HG02973 (cell line): ENCODE results near the gene SPATA2L.
A peak's percentile ranks its signal among the peaks of the same experiment; 100 is the strongest.

Source experiments
- ATAC-seq: cut with Tn5 transposase; IDR thresholded peaks from one replicate; pipeline ENCODE4 v1.9.1; 2021; ENCODE audit warnings: moderate library complexity; ENCODE audit not compliant: unreplicated experiment

SPATA2L gene, protein sequence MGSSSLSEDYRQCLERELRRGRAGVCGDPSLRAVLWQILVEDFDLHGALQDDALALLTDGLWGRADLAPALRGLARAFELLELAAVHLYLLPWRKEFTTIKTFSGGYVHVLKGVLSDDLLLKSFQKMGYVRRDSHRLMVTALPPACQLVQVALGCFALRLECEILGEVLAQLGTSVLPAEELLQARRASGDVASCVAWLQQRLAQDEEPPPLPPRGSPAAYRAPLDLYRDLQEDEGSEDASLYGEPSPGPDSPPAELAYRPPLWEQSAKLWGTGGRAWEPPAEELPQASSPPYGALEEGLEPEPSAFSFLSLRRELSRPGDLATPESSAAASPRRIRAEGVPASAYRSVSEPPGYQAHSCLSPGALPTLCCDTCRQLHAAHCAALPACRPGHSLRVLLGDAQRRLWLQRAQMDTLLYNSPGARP

DNA sequence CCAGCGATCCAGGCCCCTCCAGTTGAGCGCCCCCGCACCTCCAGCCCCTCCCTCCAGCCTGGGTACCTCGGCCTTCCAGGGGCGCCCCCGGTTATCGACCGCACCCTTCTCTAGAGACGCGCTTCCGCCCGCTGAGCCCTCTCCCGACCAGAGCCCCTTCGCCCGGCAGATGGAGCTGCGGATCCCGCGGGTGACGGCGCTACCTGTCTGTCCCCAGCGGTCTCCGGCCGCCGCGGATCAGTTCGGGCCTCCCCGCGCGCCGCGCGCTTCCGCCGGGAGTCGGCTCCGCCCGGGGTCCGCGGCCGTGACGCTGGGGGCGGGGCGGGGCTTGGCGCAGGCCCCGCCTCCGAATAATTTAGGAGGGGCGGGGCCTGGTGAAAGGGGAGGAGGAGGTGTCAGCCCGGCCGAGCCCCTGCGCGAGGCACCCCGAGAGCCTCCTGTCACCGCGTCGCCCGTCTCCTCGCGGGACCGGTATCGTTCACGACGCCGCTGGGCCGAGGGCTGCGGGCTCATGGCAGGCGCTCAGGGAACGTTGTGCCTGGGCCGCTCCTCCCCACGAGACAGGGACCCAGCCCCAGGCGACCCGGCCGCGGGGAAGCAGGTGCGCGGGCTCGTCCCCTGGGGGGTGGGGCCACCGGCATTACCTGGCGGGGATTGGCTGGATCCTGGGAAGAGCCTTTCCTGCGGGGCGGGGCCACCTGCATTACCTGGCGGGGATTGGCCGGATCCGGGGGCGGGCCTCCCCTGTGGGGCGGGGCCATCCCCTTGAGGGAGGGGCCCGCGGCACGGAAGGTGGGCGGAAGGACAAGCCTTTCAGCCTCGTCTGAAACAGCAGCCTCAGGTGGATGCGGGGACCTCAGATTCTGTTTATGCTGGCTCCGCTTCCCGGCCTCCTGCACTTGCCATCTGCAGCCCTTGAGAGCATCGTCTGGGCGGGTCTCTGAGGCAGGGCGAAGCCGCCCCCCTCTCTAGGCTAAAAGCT lies at the start of gene SPATA2L:
Gene SPATA2L, minus strand, starts transcription at position 281 of the 982 bp plus-strand sequence. CDS start 473 bp downstream, outside the sequence.
- ATAC-seq, result peak; percentile 57

DNA sequence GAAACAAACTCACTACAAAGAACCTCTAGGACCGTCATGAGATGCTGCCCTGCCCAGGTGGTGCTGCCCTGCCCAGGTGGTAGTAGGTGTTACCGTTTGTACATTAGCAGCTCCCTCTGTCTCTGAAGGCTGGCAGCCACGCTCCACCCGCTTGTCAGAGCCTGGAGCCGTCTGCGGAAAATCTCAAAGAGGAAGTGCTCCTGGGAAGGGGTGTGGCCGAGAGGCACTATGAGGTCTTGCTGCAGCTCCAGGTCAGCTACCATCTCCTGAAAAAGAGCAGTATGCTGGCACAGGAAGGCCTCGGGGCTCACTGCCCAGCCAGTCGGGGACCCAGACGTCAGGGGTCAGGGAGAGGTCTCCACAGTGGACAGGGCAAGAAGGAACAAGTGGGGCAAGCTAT lies 48.1 kb upstream of the SPATA2L start:
- ATAC-seq, result no peak

DNA sequence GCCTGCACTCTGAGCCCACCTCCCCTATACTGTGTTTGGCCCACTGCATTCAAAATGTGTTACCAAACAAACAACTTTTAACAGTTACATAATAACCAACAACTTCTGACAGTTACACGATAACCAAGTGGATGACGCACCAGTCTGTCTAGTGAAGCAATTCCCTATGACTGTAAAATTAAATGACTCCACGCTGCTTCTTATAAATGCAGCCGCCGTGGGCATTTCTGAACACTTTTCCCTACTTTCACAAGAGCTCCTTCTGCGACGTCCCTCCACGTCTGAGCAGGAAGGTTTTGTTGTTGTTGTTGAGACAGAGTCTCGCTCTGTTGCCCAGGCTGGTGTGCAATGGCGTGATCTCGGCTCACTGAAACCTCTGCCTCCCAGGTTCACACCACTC lies 47.4 kb upstream of the SPATA2L start:
- no peak for ATAC-seq

DNA sequence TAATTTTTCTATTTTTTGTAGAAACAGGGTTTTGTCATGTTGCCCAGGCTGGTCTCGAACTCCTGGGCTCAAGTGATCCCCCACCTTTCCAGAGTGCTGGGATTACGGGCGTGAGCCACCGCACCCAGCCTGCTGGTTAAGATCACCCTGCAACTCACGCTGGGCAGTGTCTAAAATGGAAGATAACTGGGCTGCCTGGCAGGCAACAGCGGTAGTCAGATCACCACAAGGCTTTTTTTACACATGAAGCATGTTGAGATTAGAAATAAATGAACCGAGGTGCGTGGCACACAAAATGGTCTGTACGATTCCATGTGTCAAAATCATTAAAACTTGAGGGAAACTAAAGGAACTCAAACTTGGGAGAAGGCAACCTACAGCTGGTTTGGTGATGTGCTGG lies 46.6 kb upstream of the SPATA2L start:
- no peak for ATAC-seq

DNA sequence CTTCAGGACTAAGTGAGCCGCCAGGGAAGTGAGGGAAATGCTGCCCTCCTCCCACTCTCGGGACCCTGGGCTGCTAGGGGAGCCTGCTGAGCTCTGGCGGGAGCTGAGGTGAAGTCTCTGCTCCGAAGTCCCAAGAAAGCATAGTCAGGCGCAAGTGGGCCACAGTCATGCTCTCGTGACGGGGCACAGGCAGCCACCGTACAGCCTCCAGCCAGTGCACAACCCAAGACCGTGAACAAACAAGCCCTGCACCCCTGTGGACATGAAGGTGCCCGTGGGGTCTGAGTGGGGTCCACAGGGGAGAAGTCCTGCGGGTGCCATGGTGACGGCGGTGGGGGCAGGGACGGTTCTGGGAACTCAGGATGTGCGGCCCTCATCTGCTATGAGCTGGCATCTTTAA lies 44.5 kb upstream of the SPATA2L start:
- ATAC-seq, result no peak

DNA sequence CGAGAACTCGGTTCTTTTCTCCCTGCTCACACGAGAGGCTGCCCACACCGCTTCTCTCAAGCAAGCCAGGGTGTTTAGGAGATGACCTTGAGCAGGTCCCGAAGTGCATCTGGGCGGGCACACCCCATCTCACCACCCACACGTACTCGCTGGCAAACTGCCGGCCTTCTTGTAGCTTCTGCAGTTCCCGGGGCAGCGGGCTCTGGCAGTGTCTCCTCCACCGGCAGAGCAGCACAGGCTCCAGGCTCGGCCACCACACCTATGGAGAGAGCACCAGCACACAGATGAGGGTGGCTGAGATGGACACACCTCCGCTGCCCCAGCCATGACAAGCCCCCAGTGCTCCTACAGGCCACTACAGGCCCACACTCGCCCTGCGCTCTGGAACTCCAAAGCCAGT lies 43.3 kb upstream of the SPATA2L start:
- ATAC-seq, result no peak

DNA sequence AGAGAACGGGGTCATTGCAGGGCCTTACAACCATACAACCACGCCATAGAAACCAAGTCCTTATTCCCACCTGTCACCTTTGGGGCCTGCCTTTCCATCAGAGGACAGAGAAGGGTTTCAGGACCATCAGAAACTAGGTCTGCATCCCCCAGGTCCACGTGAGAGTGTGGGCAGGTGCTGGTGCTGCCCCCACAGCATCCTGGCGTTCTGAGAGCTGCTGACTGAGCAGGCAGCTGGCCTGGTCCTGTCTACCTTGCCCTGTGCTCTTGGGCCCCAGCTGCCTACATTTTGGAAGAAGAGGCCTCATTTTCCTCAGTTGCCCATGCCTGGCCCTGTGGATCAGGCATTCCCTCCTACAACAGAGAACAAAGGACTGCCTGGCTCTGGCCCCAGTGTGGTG lies 41.4 kb upstream of the SPATA2L start:
- no peak for ATAC-seq

DNA sequence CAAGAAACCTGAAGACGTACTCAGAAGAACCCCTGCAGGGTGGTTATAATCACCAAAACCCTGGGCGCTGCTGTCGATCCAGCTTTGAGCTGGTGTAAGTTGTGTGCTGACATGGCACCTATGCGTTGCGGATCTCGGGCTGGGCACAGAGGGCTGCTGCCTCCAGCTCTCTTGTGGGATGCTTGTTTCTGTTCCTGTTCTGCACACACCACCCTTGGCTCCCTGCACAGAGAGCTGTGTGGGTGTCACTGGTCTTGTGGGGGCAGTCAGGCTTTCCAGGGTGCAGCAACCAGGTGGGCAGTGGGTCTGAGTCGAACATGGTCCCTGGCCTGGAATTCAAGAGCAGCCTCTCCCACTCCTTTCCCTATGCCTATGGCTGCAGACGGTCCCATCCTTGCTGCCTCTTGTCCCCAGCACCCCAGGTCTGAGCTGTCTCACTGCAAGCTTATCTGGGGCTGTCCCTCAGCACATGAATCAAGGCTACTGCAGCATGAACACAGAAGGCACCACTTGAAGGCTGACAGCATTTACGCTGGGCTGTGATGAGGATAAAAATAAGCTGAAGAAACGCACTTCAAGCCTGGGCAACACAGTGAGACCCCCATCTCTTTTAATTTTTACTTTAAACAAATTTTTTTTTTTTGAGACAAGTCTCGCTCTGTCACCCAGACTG lies 40.0 kb upstream of the SPATA2L start:
- ATAC-seq, result no peak

DNA sequence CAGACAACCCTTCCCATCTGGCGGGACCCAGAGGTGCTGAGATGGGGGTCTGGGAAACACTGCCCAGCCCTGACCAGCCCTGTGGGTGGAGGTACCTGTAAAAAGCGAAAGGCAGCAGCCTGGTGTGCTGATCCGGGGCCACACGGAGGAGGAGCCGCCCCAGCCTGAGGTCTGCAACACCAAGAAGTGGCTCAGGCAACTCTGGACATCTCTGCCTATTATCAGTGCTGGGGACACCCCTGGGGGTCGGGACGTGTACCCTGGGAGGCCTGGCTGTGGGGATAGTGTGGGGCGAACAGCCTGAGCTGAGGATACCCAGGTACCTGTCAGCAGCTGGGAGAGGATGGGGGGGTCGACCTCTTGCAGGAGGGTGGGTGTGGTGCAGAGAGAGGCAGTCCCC lies 37.9 kb upstream of the SPATA2L start:
- no peak for ATAC-seq

DNA sequence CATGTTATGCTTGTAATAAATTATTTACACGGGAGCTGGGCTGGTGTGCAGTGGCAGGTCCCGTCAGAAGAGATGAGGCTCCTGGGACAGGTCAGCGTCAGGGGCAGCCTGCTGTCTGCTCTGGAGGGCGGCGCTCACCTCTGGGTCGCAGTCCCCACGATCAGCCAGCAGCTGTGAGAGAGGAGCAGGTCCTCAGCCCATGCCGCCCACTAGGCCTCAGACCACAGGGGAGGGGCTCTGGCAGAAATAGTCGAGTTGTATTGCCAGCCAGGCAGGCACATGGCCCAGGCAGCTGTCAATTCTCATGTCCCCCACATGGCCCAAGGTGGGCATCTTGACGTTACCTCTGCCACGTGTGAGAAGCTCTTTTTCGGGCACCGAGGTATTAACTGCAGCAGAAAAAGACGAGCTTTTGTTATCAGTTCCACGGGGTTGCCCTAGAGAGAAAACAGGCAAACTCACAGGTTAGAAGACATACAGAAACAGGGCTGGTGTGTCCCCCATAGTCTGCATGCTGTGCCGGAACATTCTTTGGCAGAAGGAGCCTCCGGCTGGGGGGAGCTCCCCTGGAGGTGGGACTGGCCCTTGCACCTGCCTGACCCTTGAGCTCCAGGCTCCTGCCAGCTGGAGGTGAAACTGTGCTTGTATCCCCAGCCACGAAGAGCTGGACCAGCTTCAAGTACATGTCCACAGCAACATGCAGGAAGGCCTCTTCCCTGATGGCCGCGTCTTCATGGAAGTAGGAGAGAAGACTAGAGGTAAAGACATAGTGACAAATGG lies 37.2 kb upstream of the SPATA2L start:
- no peak for ATAC-seq

DNA sequence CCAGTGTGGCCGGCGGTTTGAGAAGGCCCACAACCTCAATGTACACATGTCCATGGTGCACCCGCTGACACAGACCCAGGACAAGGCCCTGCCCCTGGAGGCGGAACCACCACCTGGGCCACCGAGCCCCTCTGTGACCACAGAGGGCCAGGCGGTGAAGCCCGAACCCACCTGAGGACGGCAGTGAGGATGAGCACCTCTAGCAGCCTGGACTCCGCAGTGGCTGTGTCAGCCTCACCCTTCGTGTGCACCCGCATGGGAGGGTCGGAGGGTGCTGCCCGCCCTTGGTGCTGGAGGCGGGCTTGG lies 36.5 kb upstream of the SPATA2L start:
- ATAC-seq, result no peak

DNA sequence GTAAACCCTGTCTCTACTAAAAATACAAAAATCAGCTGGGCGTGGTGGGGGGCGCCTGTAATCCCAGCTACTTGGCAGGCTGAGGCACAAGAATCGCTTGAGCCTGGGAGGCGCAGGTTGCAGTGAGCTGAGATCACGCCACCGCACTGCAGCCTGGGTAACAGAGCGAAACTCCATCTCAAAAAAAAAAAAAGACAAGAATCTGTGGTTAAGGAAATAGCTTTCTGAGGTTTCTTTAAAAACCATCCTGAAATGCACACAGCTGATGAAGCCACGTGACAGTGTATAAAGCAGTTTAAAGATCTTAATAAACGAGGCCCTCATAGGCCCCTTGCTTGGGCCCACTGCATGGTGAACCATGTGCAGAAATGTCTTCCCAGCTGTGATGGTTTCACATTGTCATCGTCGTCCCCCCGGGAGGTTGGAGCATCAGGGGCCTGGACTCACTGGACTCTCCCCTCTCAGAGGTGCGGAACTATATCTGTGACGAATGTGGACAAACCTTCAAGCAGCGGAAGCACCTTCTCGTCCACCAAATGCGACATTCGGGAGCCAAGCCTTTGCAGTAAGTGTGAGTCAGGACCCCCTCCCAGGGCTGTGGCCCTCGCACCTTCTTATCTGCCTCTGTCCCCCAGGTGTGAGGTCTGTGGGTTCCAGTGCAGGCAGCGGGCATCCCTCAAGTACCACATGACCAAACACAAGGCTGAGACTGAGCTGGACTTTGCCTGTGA lies 36.0 kb upstream of the SPATA2L start:
- ATAC-seq, result no peak

DNA sequence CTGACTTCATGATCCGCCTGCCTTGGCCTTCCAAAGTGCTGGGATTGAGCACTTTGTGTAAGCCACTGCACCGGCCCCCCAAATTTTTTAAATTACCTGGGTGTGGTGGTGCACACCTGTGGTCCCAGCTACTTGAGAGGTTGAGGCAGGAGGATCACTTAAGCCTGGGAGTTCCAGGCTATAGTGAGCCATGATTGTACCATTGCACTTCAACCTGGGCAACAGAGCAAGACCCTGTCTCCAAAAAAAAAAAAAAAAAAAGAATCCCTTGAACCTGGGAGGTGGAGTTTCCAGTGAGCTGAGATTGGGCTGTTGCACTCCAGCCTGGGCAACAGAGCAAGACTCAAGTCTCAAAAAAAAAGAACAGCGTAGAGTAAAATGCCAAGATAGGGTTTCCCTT lies 35.0 kb upstream of the SPATA2L start:
- no peak for ATAC-seq

DNA sequence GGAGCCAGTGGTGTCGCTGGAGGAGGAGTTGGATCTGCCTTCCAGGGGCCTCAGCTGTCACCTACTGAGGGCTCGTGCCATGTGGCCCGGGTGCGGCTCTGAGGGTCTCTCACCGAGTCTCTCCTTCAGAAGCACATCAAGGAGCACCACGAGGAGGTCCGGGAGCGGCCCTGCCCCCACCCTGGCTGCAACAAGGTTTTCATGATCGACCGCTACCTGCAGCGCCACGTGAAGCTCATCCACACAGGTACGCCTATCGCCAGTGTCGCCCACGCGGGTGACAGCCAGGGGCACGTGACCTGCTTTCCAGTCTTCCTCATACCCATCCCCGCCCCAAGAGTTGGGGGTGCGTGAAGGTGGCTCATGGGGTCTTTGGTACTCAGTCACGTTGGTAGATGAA lies 32.3 kb upstream of the SPATA2L start:
- ATAC-seq, result no peak

DNA sequence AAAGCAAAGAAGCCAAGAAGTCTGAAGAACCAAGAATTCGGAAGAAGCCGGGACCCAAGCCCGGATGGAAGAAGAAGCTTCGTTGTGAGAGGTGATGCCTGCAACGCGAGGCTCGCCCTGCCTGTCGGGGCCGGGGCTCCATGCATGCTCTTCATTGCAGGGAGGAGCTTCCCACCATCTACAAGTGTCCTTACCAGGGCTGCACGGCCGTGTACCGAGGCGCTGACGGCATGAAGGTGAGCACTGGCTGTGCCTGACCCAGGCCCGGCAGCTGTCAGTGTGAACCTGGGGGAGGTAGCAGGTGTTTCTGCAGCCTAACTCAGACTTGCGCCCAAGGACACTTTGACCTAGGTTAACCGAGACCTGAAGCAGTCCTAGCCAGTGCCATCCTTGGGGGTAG lies 31.8 kb upstream of the SPATA2L start:
- ATAC-seq, result no peak

DNA sequence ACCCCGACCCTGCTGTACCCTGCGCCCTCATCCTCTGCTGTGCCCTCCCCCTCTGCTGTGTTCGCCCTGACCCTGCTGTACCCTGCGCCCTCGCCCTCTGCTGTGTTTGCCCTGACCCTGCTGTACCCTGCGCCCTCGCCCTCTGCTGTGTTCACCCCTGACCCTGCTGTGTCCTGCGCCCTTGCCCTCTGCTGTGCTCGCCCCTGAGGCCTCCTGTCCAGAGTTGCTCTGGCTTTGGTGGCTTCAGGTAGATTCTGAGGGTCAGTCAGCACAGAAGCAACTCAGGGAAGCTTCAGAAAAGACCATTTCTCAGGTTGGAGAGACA lies 31.4 kb upstream of the SPATA2L start:
- ATAC-seq, result no peak

DNA sequence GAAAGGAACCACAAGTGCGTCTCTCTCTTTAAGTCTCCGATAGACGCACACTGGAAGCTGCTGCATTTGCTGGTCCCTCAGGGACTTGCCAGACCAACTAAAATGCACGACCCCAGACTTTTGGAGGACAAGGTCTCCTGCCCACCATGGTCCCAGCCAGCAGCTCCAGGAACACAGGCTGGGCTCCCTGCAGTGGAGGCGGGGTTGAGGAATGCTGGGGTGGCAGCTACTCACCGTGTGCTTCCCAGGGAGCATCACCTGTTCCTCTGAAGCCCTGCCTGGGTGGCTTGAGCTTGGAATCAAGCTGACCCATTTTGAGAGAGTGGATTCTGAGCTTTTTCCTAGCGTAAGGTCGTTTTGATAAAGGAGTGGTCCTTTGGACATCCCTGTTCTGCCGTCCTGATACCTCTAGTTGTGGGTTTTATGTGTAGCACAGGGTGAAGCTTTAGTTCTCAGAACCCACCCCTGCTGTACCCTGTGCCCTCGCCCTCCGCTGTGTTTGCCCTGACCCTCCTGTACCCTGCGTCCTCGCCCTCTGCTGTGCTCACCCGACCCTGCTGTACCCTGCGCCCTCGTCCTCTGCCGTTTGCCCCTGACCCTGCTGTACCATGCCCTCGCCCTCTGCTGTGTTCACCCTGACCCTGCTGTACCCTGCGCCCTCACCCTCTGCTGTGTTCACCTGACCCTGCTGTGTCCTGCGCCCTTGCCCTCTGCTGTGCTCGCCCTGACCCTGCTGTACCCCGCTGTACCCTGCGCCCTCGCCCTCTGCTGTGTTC lies 30.8 kb upstream of the SPATA2L start:
- ATAC-seq, result no peak

DNA sequence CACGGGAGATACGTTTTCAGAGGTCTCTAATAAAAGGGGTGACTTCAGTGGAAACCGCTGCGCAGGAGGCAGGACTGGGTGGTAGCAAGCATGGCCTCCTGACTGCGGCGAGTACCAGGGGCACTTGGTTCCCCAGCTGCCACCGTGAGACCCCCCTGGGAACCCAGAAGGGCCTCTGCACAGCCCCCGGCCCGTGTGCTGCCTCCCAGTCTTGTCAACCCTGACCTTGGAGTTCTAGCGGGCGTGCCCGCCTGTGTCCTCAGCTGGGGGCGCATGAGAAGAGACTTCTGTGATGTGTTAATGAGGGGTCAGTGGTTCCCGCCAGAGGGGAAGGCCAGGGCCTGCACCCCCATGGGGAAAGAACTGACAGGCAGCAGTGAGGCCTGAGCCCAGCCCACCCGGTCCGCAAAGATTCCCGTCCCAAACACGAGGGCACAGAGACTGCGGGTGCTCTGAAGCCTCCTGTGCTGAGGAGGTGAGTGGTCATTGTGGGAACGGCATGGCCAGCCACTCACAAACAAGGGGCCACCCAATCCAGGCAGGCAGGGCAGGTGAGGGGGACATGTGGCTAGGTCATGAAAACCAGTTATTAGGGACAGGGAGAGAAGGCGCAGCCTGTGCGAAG lies 29.2 kb upstream of the SPATA2L start:
- no peak for ATAC-seq
